HepG2 (cell line): ENCODE data around the gene ELMO2. TPM values are rescaled to one million over a fixed set of nuclear protein-coding genes. Genes with fewer than 3 reads are reported as not detected.

Experiments used
- ATAC-seq: fragments of 200-7000 bp; cut with Tn5 transposase; 3 replicates; pipeline ENCODE4 v1.9.1; 2020; ENCODE audit warnings: mild to moderate bottlenecking, moderate library complexity
- BruUV-seq: library from RNA; stranded (reverse); fragments of 400-500 nt; replicated peaks from 2 replicates; lab custom pipeline; 2021; lab: Mats Ljungman, UMichigan
- CTCF ChIA-PET: fragments of 300-600 bp; formaldehyde crosslinking; extraction: SDS; loops from one replicate; lab custom pipeline; 2021; ENCODE audit warnings: low total read pairs, inconsistent platforms, low intra/inter-chr PET ratio; lab: Yijun Ruan, JAX
- POLR2A ChIA-PET: fragments of 350-600 bp; sonication (Branson Sonifier 250); formaldehyde crosslinking; loops from one replicate; lab custom pipeline; 2020; ENCODE audit warnings: antibody characterized with exemption, inconsistent platforms; lab: Yijun Ruan, JAX
- DNase-seq: peaks from one replicate; pipeline ENCODE4 v3.0.0-alpha.2; 2015; ENCODE audit warnings: low spot score
- FAIRE-seq: peaks from 3 replicates; lab custom pipeline; 2011; peaks lifted over from hg19 to GRCh38; lab: Jason Lieb, UNC
- H2AFZ ChIP-seq: one replicate; pipeline ENCODE4 v1.6.1; 2011; ENCODE audit warnings: low read length, inconsistent platforms
- H3K27ac ChIP-seq: fragments of 300-600 bp; 3 replicates; pipeline ENCODE4 v1.8.0; 2011; ENCODE audit warnings: mixed run types, mild to moderate bottlenecking, mixed read lengths, low read length, inconsistent platforms; ENCODE audit not compliant: insufficient read depth; ENCODE audit errors: extremely low read length
- H3K27me3 ChIP-seq, 2 experiments: fragments of 200-600 bp in 1 of 2; 2 replicates in 1 of 2; 3 replicates in 1 of 2; pipeline versions ENCODE4 v1.6.0 to v1.8.0; 2011; ENCODE audit warnings: low read length in 2 of 2, mild to moderate bottlenecking in 2 of 2, moderate library complexity in 2 of 2, inconsistent platforms in 1 of 2; ENCODE audit not compliant: insufficient read depth in 2 of 2, control insufficient read depth in 1 of 2
- H3K36me3 ChIP-seq, 2 experiments: fragments of 200-600 bp in 1 of 2; replicated peaks in 1 of 2; 2 replicates in 1 of 2; 3 replicates in 1 of 2; pipeline versions ENCODE4 v1.5.1 to v1.8.0; 2011; ENCODE audit warnings: low read length in 2 of 2, inconsistent platforms in 1 of 2; ENCODE audit not compliant: insufficient read depth in 2 of 2, control insufficient read depth in 1 of 2
- H3K4me1 ChIP-seq: 2 replicates; pipeline ENCODE4 v1.5.1; 2012; ENCODE audit warnings: low read length, inconsistent platforms; ENCODE audit not compliant: insufficient read depth
- H3K4me2 ChIP-seq: 2 replicates; pipeline ENCODE4 v1.6.0; 2011; ENCODE audit warnings: low read depth, low read length, inconsistent platforms
- H3K4me3 ChIP-seq, 3 experiments: fragments of 200-600 bp in 1 of 3; sonication (generic), shearing (Covaris generic) in 1 of 3; replicated peaks in 1 of 3; 2 replicates each; pipeline ENCODE4 v1.5.1; 2011 to 2016; ENCODE audit warnings: low read length in 3 of 3, inconsistent platforms in 2 of 3, low read depth in 2 of 3, mild to moderate bottlenecking in 2 of 3, control low read depth in 1 of 3, mixed read lengths in 1 of 3; ENCODE audit not compliant: insufficient read depth in 1 of 3
- H3K79me2 ChIP-seq: one replicate; pipeline ENCODE4 v1.6.1; 2011; ENCODE audit warnings: low read length, inconsistent platforms; ENCODE audit not compliant: insufficient read depth
- H3K9ac ChIP-seq: 2 replicates; pipeline ENCODE4 v1.6.0; 2011; ENCODE audit warnings: mild to moderate bottlenecking, low read depth, low read length, inconsistent platforms; ENCODE audit not compliant: insufficient read depth
- H3K9me3 ChIP-seq: 2 replicates; pipeline ENCODE4 v1.5.1; 2012; ENCODE audit warnings: mild to moderate bottlenecking, low read length
- H4K20me1 ChIP-seq: 2 replicates; pipeline ENCODE4 v1.6.0; 2011; ENCODE audit warnings: inconsistent platforms, mild to moderate bottlenecking, low read length, moderate library complexity; ENCODE audit not compliant: insufficient read depth
- ERF ChIP-seq: IDR thresholded peaks from 2 replicates; pipeline ENCODE4 v1.6.1; 2018; ENCODE audit warnings: missing biosample characterization, missing genetic modification reagents
- EZH2 ChIP-seq: conservative IDR thresholded peaks from 2 replicates; pipeline ENCODE4 v1.6.1; 2012; ENCODE audit warnings: mild to moderate bottlenecking, low read depth, low read length, moderate library complexity
- FOSL2 ChIP-seq: sonication (generic); formaldehyde crosslinking; IDR thresholded peaks from 2 replicates; pipeline ENCODE4 v1.4.0; 2020; ENCODE audit warnings: missing genetic modification reagents
- KDM5B ChIP-seq: sonication (generic); formaldehyde crosslinking; IDR thresholded peaks from 2 replicates; pipeline ENCODE4 v1.4.0; 2020; ENCODE audit warnings: missing genetic modification reagents, mild to moderate bottlenecking, borderline replicate concordance
- PRDM4 ChIP-seq: sonication (generic); formaldehyde crosslinking; IDR thresholded peaks from 2 replicates; pipeline ENCODE4 v1.9.0; 2021; ENCODE audit warnings: missing genetic modification reagents, borderline replicate concordance
- ZBED4 ChIP-seq: sonication (generic); formaldehyde crosslinking; IDR thresholded peaks from 2 replicates; pipeline ENCODE4 v1.4.0; 2020; ENCODE audit warnings: missing genetic modification reagents, borderline replicate concordance
- ZKSCAN8 ChIP-seq: IDR thresholded peaks from 2 replicates; pipeline ENCODE4 v1.6.1; 2016; ENCODE audit warnings: borderline replicate concordance, missing genetic modification reagents, missing compliant biosample characterization
- ZNF24 ChIP-seq: fragments of 450-650 bp; IDR thresholded peaks from 2 replicates; pipeline ENCODE4 v1.6.1; 2017; ENCODE audit warnings: antibody characterized with exemption, mild to moderate bottlenecking
- ZNF44 ChIP-seq: sonication (generic); formaldehyde crosslinking; IDR thresholded peaks from 2 replicates; pipeline ENCODE4 v1.5.1; 2020; ENCODE audit warnings: mild to moderate bottlenecking, missing genetic modification reagents
- ZNF678 ChIP-seq: sonication (generic); formaldehyde crosslinking; IDR thresholded peaks from 2 replicates; pipeline ENCODE4 v1.4.0; 2020; ENCODE audit warnings: mild to moderate bottlenecking, missing genetic modification reagents
- ZNF891 ChIP-seq: sonication (generic); formaldehyde crosslinking; IDR thresholded peaks from 2 replicates; pipeline ENCODE4 v1.5.0; 2020; ENCODE audit warnings: mild to moderate bottlenecking, missing genetic modification reagents
- WGBS: methylation state at CpG from one replicate; pipeline ENCODE4 v1.1.6; 2017; ENCODE audit warnings: low lambda C conversion rate; 5-methylcytosine and 5-hydroxymethylcytosine counted together
- in situ Hi-C: cut with HindIII; loops from 2 replicates; pipeline ENCODE4 v1.10.0; 2017; ENCODE audit warnings: low pct_unique_long_range_greater_than_20kb; ENCODE audit not compliant: extremely low pct_ligation_motif_present
- intact Hi-C: fragments of 100-400 bp; cut with micrococcal nuclease; formaldehyde crosslinking; loops from one replicate; pipeline ENCODE4 v1.10.0; 2022; ENCODE audit not compliant: unreplicated experiment
- polyA plus RNA-seq, 8 experiments: library from polyadenylated mRNA; depleted of rRNA in 3 of 8; stranded (reverse) in 7 of 8; unstranded in 1 of 8; fragments of >200 nt; fragmentation: Illumina TruSeq in 4 of 8; extraction: Trizol in 4 of 8; gene quantifications; 2 replicates each; pipeline versions ENCODE4 v1.2.1 to v1.2.3, GENCODE V29; 2011 to 2016; ENCODE audit warnings: low read depth in 4 of 8, missing spikeins in 1 of 8, mixed read lengths in 1 of 8; ENCODE audit not compliant: insufficient read depth in 1 of 8
- total RNA-seq, 5 experiments: library from RNA; depleted of rRNA; stranded (reverse); fragments of >200 nt; fragmentation: Illumina TruSeq; extraction: Trizol; gene quantifications; 2 replicates each; pipeline ENCODE4 v1.2.3, GENCODE V29; 2016; ENCODE audit warnings: low read depth in 1 of 5

The ELMO2 gene
- total and polyA plus RNA-seq, 2 of the 13 experiments (the other 11 are each of a cell fraction or from before 2014, with no cell fraction given) = 30.6 to 35.7 TPM

GRCh38 chr20:46342010-46342378, 64.4 kb downstream of the ELMO2 start:
- Histone ChIP-seq H2AFZ (no peak overlapping the region), H3K4me2 (no peak overlapping the region), H3K79me2 (no peaks in the 10 kb centered on the region), H3K9me3 (no peaks in the 10 kb centered on the region), H3K4me3 (no peak overlapping the region), H3K27me3 (peaks cover 10 to 50% of the 10 kb centered on the region in 2 experiments; a peak in 4 of 5 replicates), H3K9ac (no peak overlapping the region), H3K4me1 (peaks cover 15% of the 10 kb centered on the region), H4K20me1 (no peaks in the 10 kb centered on the region), H3K27ac (no peak overlapping the region), H3K36me3 (no peaks in the 10 kb centered on the region)
- POLR2A ChIA-PET = interaction anchor here (3.3 kb wide), 1 partner anchor 22 kb away, joined by 13 read pairs; no protein-coding TSS in a partner anchor
- WGBS = 33% methylated on average over 9 of the region's 9 CpGs
- CTCF ChIA-PET = no interaction called here
- intact Hi-C loops (no loop called here), in situ Hi-C loops (no loop called here)
- ATAC-seq (peak; percentile 24), FAIRE-seq (no peak), DNase-seq (no peak)
- no TSS peak for BruUV-seq
- TF ChIP-seq ZKSCAN8 (CRISPR knock-in tag) = no peak
- no peak for TF ChIP-seq ZNF44 (CRISPR knock-in tag)
- TF ChIP-seq PRDM4 (CRISPR knock-in tag) = no peak
- no peak for TF ChIP-seq FOSL2 (CRISPR knock-in tag)
- no peak for TF ChIP-seq ZNF678
- TF ChIP-seq KDM5B (CRISPR knock-in tag) = 0 out of 2 replicates have a peak, but pooled peaks have one; percentile 10
- no peak for TF ChIP-seq ERF (CRISPR knock-in tag)
- TF ChIP-seq EZH2 = peak; percentile 80; the same call in 1 of the 2 replicates
- TF ChIP-seq ZNF891 (CRISPR knock-in tag) = no peak
- no peak for TF ChIP-seq ZBED4 (CRISPR knock-in tag)
- no peak for TF ChIP-seq ZNF24
